ENCODE results near the gene CRY2. TPM values are rescaled to one million over a fixed set of nuclear protein-coding genes. Genes with fewer than 3 reads are reported as not detected.

Gene CRY2
- total RNA-seq, 6 donors from 2014 or later: 51.1 to 103 (median 63.2) TPM

GRCh38 chr11:45801723-45802315, 45.5 kb upstream of the CRY2 start:
- DNase-seq (peak in 1 of 2 donors; percentile 20), ATAC-seq (ENCODE audit: low FRiP score in 2 of 2) (no peak)
- H3K9me3 ChIP-seq: no peaks in the 10 kb centered on the region
- no peak overlapping the region for H3K27ac ChIP-seq
- H3K4me3 ChIP-seq: no peak overlapping the region
- peaks cover 15 to 39% (median 20%) of the 10 kb centered on the region in 4 donors for H3K4me1 ChIP-seq
- no peak for TF ChIP-seq CTCF (IDR thresholded peaks at IDR 0.05)
- 45 to 67% methylated on average over 1 to 2 of the region's 2 CpGs for WGBS, 2 donors
- H3K36me3 ChIP-seq: no peaks in the 10 kb centered on the region
- no peaks in the 10 kb centered on the region for H3K27me3 ChIP-seq

- Histone ChIP-seq H3K36me3 (peaks cover 0 to under 1% (median 0%) of the 10 kb centered on the region in 4 donors), H3K27me3 (no peaks in the 10 kb centered on the region), H3K9me3 (no peaks in the 10 kb centered on the region), H3K27ac (no peak overlapping the region), H3K4me3 (no peak overlapping the region), H3K4me1 (peaks cover 24 to 48% (median 29%) of the 10 kb centered on the region in 4 donors)
- ATAC-seq (ENCODE audit: low FRiP score in 2 of 2) (no peak), DNase-seq (no peak)
- WGBS, 2 donors: 84 to 90% methylated on average over 9 to 10 of the region's 10 CpGs
- TF ChIP-seq CTCF (IDR thresholded peaks at IDR 0.05) (no peak), EP300 (IDR thresholded peaks at IDR 0.05) (no peak), POLR2A (IDR thresholded peaks at IDR 0.05) (no peak), POLR2AphosphoS5 (IDR thresholded peaks at IDR 0.05) (no peak)
These were observed 44.6 kb upstream of the CRY2 start for GRCh38 chr11:45802531-45803317.

GRCh38 chr11:45803971-45804760, 43.1 kb upstream of the CRY2 start:
- TF ChIP-seq POLR2AphosphoS5 (IDR thresholded peaks at IDR 0.05) (peak; percentile 63 to 77), CTCF (IDR thresholded peaks at IDR 0.05) (no peak), POLR2A (IDR thresholded peaks at IDR 0.05) (peak in 3 of 4 donors; percentile 4 to 66 (median 37)), EP300 (IDR thresholded peaks at IDR 0.05) (no peak)
- WGBS, 2 donors: 0 to 1% methylated on average over 11 to 55 of the region's 70 CpGs

GRCh38 chr11:45804761-45805304, 42.4 kb upstream of the CRY2 start, which contains the start of gene SLC35C1:
TSS of gene SLC35C1 (plus strand) at chr11:45805149. CDS start at chr11:45805802, 653 bp downstream.
- Histone ChIP-seq H3K4me3 (peak within 1 kb of the TSS; percentile 66 to 92 (median 82)), H3K27me3 (no peaks in the 10 kb centered on the region), H3K27ac (peak within 1 kb of the TSS; percentile 88 to 99 (median 94)), H3K9me3 (no peaks in the 10 kb centered on the region), H3K36me3 (peaks cover 0 to 22% (median 10%) of the 10 kb centered on the region in 4 donors), H3K4me1 (peaks cover 32 to 58% (median 36%) of the 10 kb centered on the region in 4 donors)
- 0 to 2% methylated on average over 2 to 35 of the region's 49 CpGs for WGBS, 2 donors
- DNase-seq: peak; percentile 98 to 99
- peak; percentile 98 for ATAC-seq (ENCODE audit: low FRiP score in 2 of 2)
- TF ChIP-seq CTCF (IDR thresholded peaks at IDR 0.05): peak in 5 of 6 experiments; percentile 9 to 36 (median 27)
- peak in 1 of 4 donors; percentile 15 for TF ChIP-seq EP300 (IDR thresholded peaks at IDR 0.05)
- TF ChIP-seq POLR2AphosphoS5 (IDR thresholded peaks at IDR 0.05): peak; percentile 90 to 93
- peak in 2 of 4 donors; percentile 91 to 92 for TF ChIP-seq POLR2A (IDR thresholded peaks at IDR 0.05)

More at GRCh38 chr11:45803971-45804760, 43.1 kb upstream of the CRY2 start:
- peaks cover 32 to 54% (median 36%) of the 10 kb centered on the region in 4 donors for H3K4me1 ChIP-seq
- H3K9me3 ChIP-seq: no peaks in the 10 kb centered on the region
- peak overlapping the region; percentile 66 to 92 (median 82) for H3K4me3 ChIP-seq
- H3K27ac ChIP-seq: peak overlapping the region; percentile 88 to 99 (median 94)
- DNase-seq (peak; percentile 92 to 97), ATAC-seq (ENCODE audit: low FRiP score in 2 of 2) (peak; percentile 74 to 86)
- no peaks in the 10 kb centered on the region for H3K27me3 ChIP-seq
- peaks cover 0 to 15% (median 5%) of the 10 kb centered on the region in 4 donors for H3K36me3 ChIP-seq
